Dermis microvascular lymphatic vessel endothelial cell (primary cell): ENCODE data around the gene UQCC2. TPM values are rescaled to one million over a fixed set of nuclear protein-coding genes. Genes with fewer than 3 reads are reported as not detected.

Source experiments
- DNase-seq, 2 donors: peaks; one replicate each; pipeline versions ENCODE4 v3.0.0 to v3.0.0-alpha.2; 2010; ENCODE audit warnings: low read depth in 2 of 2
- total RNA-seq: library from RNA; depleted of rRNA; stranded (reverse); fragments of >200 nt; gene quantifications from 2 replicates; pipeline ENCODE4 v1.2.1, GENCODE V29; 2014

Gene UQCC2
- total RNA-seq, 1 donor from 2014 or later: 21.2 TPM

- peak; percentile 39 to 68 for DNase-seq
Measured at GRCh38 chr6:33744001-33744848, 32.7 kb upstream of the UQCC2 start.

GRCh38 chr6:33742837-33743236 lies 31.3 kb upstream of the UQCC2 start:
- no peak for DNase-seq

GRCh38 chr6:33742092-33742491 lies 30.6 kb upstream of the UQCC2 start:
- DNase-seq: peak in 1 of 2 donors; percentile 2

DNA sequence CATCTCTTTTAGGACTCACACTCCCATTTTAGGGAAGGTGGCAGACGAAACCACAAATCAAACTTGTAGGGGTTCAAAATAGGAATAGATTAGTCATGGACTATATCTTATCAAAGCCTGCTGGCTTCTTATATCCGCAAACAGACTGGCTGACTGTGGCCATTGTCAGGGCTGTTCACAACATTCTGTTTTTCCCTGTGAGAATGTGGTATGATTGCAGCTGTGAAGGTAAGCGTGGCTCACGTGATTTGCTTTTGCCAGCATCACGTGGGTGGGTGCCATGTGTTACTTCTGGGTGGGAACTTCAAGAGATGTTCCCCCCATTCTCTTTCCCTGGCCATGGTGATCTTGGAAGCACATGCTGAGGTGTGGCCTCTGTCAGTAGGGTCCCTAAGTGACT lies 29.3 kb upstream of the UQCC2 start:
- no peak for DNase-seq

GRCh38 chr6:33740204-33740608 lies 28.7 kb upstream of the UQCC2 start:
- DNase-seq: peak in 1 of 2 donors; percentile 18

GRCh38 chr6:33739571-33739970 lies 28.1 kb upstream of the UQCC2 start:
- no peak for DNase-seq

GRCh38 chr6:33738879-33739278 lies 27.4 kb upstream of the UQCC2 start:
- DNase-seq: no peak

DNA sequence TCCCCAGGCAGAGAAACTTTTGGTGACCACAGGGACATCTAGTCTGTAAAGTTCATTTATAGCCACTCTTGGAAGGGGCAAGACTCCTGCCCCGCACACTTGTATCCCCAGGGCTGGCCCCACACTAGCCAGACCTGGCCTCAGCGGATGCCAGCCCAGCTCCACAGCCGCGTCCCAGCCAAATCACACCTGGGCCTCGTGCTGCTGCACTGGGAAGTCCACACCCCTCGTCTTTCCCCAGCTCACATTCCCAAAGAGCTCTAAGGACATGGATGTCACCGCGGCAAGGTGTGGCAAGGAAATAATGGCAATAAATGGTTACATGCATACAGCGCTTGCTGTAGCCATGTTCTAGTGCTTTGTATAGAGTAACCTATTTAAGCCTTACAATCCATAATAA lies 26.7 kb upstream of the UQCC2 start:
- no peak for DNase-seq

DNA sequence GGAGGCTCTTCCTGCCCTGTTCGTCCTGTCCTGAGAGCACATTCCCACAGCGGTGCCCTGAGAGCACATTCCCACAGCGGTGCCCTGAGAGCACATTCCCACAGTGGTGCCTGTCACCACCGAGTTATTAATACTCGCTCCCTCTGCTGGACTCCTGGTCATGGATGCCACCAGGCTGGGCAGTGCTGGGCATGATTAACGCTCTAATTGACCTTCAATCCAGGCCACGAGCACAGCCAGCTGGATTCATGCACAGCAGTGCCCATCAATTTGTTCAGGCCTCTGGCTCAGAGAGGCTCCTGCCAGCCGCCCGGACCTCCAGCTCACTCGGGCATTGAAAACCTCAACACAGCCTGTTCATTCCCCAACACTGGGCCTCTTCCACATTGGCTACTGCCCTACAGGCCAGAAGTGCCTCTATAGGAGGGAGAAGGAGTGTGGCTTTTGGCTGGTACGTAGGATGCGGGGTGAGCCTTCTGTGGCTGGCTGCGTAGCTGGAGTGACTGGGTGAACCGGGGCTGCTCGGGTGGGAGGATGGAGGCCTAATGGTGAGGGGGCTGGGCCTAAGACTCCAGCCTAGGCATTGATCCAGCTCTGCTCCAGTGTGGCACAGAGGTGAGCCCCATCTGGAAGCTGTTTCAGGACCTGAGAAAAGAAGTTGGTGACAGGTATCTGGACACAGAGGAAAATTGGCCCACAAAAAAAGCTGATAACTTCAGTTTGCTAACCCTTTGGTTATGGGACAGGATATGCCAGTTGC lies 25.9 kb upstream of the UQCC2 start:
- DNase-seq: no peak

DNA sequence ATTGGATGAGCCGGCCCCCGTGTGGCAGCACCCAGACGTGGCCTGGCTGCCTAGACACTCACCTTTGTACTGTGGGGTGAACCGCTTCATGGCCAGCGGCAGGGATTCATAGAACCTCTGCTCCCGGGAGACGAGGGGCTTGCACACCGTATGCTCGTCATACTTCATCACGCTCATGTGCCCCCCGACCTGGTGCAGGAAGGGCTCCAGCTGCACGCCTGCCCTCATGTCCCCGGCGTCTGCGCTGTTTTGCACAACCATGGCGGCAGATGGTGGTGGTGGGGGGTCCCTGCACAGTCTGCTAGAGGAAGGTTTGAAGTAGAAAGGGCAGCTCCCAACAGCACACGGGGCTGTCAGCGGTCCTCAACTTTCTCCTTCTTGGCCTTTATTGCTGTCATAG lies 23.7 kb upstream of the UQCC2 start:
- no peak for DNase-seq

GRCh38 chr6:33733709-33734007 lies 22.2 kb upstream of the UQCC2 start:
- DNase-seq: no peak

DNA sequence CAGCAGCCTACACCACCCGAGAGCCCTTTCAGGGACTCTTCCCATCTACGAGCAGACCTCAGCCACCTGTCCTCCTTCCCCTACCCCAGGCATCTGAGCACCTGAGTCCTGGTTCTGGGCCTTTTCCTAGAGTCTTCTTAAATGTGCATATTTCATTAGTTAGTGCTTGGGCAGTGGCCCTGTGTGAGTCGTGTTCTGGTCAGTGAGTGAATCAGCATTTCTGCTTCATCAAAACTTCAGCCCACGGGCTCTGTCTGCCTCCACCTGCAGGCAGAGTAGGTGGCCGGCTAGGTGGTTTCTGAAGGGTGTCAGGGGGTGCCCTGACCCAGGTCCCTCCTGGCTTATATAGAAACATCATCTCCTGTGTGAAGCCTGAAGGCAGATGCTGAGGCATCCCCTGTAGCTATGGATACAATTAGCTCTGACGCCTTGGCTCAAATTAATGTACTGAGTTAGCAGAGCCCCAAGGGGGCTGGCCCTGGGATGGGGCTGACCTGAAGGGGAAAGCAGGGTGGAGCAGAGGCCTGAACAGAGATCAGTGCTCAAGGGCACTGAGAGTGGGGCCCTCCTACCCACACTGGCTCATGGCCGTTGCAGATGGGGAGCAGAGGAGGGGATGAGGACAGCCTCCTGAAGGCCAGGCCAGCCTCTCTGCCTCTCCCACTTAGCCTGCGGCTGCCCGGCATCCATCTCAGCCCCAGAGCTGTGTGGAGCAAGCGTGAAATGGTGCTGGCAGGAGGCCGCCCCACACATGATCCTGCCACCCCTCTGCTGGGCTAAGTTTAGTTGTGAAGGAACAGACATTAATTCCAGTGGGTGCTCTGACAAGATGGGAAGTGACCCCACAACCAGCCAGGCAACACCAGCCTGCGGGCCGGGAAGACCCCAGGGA lies 21.6 kb upstream of the UQCC2 start:
- no peak for DNase-seq

GRCh38 chr6:33732385-33732784 lies 20.9 kb upstream of the UQCC2 start:
- no peak for DNase-seq

DNA sequence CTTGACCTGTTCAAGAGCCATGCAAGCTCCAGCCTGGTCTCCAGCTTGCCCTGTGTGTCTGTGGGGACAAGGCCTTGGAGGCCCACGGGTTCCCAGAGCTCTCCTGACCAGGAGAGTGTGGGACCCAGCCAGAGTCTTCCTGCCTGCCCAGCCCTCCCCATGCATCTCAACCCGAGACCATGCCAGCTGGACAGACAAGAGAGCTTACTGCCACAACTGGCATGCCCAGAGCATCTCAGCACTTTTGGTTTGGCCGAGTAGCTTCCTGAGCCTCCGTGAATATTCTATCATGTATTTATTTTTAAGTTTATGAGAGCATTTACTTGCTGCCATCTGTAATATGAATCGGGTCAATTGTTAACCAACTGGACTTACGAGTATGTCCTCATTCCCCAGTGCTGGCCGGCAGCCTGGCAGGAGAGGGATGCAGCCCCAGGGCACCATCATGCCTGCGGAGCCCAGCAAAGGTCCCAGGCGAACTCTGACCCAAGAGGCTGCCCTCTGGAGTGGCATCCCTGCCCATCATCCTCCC lies 20.3 kb upstream of the UQCC2 start:
- DNase-seq: no peak

DNA sequence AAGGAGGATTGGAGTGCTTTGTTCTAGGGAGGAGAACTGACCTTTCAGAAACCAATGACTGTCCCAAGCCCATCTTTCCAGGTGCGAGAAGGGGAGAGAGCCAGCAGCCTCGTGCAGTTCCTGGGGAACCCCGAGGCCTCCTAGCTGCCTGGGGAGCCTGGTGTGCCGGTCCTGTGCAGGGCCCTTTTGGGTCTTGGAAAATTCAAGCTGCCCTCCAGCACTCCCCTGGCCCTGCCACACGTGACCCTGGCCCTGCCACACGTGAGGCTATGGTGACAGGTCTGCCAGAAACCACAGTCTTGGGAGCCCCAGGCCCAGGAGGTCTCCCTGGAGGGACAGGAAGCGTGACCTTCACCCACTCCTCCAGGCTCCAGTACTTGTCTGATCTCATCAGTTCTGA lies 19.5 kb upstream of the UQCC2 start:
- DNase-seq: no peak

DNA sequence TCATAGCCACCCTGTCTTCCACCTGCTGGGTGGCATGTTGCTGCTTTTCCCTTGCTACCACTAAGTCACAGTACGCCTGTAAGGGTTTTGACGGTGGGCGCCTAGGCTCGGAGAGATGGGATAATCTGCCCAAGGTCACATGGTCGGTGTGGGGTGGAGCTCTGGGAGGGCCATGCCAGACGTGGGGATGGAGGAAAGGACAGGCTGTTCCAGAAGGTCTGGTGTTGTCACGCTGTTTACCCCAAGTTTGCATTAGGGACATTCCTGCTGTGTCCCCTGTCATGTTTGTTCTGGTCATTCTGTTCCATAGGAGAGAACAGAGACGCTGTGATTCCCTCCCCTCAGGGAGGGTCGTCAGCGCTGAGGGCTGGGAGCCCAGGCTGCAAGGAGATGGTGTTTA lies 19.1 kb upstream of the UQCC2 start:
- no peak for DNase-seq

GRCh38 chr6:33729059-33729458 lies 17.6 kb upstream of the UQCC2 start:
- DNase-seq: no peak

DNA sequence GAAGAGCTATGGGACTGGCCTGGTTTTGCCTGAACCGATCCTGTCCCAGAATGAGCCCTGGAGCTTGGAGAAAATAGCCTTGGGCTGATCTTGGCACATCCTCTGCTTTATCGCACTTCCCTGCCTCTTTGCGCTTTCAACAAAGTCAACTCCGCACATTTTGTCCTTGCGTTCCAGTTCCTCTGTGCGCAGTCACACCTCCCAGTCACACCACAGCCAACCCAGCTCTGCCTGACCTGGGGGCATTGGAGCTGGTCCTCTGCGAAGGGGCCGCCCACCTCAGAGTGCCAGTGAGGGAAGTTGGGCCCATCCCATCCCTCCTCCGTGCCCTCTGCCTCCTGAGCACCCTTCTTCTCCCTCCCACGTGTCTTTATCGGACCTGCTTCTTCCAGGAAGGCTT lies 16.9 kb upstream of the UQCC2 start:
- DNase-seq: no peak

DNA sequence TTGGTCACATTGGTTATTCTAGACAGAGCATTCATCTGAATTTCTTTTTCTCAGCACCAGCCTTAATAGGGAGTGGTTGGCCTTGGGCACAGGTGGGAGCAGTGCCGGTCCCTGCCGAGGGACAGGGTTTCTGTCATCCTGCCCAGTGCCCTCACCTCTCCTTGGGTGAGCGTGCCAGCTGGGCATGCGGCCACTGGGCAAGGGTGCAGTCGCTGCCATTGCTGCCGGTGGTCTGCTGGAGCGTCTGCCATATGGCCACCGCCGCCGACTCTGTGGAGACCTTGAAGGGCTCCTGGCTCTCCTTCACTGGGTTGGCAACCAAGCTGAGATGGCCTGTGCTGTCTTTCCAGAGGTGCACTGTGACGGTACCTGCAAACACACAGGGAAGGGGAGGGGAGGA lies 16.4 kb upstream of the UQCC2 start:
- no peak for DNase-seq

DNA sequence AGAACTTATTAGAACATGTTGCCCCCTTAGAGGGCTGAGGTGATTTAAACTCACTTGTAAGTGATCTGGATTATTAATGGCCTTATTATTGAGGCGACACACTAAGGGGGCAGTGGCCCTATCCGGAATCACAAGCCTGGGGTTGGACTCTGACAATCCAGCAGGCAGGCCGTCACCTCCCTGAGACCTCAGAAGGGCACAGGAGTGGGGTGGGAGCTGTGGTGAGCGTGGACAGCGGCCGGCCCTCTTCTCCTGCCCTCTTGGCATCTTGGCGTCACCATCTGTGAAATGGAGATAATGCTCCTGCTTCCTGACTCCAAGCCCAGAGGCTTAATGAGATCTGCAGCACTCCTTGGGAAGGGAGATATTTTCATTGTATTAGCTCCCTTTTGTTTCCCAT lies 15.6 kb upstream of the UQCC2 start:
- no peak for DNase-seq

- DNase-seq: no peak
Measured at GRCh38 chr6:33726696-33727095, 15.2 kb upstream of the UQCC2 start.
